Kidney (tissue), 14 donors: ENCODE data around the gene SFTA2. TPM values are rescaled to one million over a fixed set of nuclear protein-coding genes. Genes with fewer than 3 reads are reported as not detected.
"Not testable (repeated sequence)": the region's sequence is repeated elsewhere in the genome, so short reads cannot be mapped to it uniquely, and the experiment has no call there.

ENCODE experiments used
- DNase-seq, 5 donors: peaks; one replicate each; pipeline ENCODE4 v3.0.0-alpha.2; 2013 to 2020
- FAIRE-seq: peaks from 2 replicates; lab custom pipeline; 2012; peaks lifted over from hg19 to GRCh38; lab: Jason Lieb, UNC
- H3K27ac ChIP-seq, 2 donors: one replicate each; pipeline ENCODE4 v1.7.0; 2013; ENCODE audit warnings: low read depth in 2 of 2, low read length in 2 of 2, inconsistent platforms in 1 of 2
- H3K27me3 ChIP-seq: one replicate; pipeline ENCODE4 v1.7.1; 2013; ENCODE audit warnings: low read length, inconsistent platforms; ENCODE audit not compliant: control insufficient read depth, insufficient read depth
- H3K36me3 ChIP-seq, 3 donors: one replicate each; pipeline versions ENCODE4 v1.7.0 to v1.7.1; 2013; ENCODE audit warnings: low read length in 3 of 3, control low read depth in 1 of 3, inconsistent platforms in 1 of 3; ENCODE audit not compliant: insufficient read depth in 3 of 3, control insufficient read depth in 2 of 3
- H3K4me1 ChIP-seq, 3 donors: one replicate each; pipeline versions ENCODE4 v1.7.0 to v1.7.1; 2013; ENCODE audit warnings: low read length in 3 of 3, inconsistent platforms in 1 of 3, low read depth in 1 of 3; ENCODE audit not compliant: control insufficient read depth in 2 of 3, insufficient read depth in 2 of 3
- H3K4me3 ChIP-seq, 3 donors: one replicate each; pipeline versions ENCODE4 v1.7.0 to v1.8.1; 2013; ENCODE audit warnings: low read length in 3 of 3, control low read depth in 1 of 3, inconsistent platforms in 1 of 3
- H3K9ac ChIP-seq, 3 donors: one replicate each; pipeline versions ENCODE4 v1.7.0 to v1.7.1; 2013; ENCODE audit warnings: low read length in 3 of 3, control low read depth in 1 of 3, inconsistent platforms in 1 of 3
- H3K9me3 ChIP-seq, 3 donors: one replicate each; pipeline versions ENCODE4 v1.7.0 to v1.7.1; 2013; ENCODE audit warnings: low read length in 3 of 3, control low read depth in 1 of 3, inconsistent platforms in 1 of 3; ENCODE audit not compliant: control insufficient read depth in 2 of 3, insufficient read depth in 1 of 3
- CTCF ChIP-seq: IDR thresholded peaks from 3 replicates; pipeline ENCODE4 v1.5.1; 2012; ENCODE audit warnings: mild to moderate bottlenecking, moderate library complexity, borderline replicate concordance; ENCODE audit not compliant: insufficient read depth; ENCODE audit errors: extremely low read depth
- intact Hi-C: fragments of 100-400 bp; cut with DNase I; formaldehyde crosslinking; loops from one replicate; pipeline ENCODE4 v1.11.1; 2022
- polyA plus RNA-seq: library from polyadenylated mRNA; stranded (reverse); fragments of 350-450 nt; fragmentation: Illumina TruSeq; extraction: RNeasy Lipid Tissue Mini Kit (QIAGEN cat#74804); gene quantifications from one replicate; pipeline ENCODE4 v1.2.3, GENCODE V29; 2014; ENCODE audit warnings: low read depth, low replicate concordance; ENCODE audit not compliant: insufficient read depth
- total RNA-seq: library from RNA; stranded (reverse); fragmentation: NEBNext Ultra II Directional; extraction: Animal tissue kit (Norgen Biotek cat#: 25700); gene quantifications from one replicate; pipeline ENCODE4 v1.2.1, GENCODE V29; 2021
- donor health status: control.
- donor health status: control.
- donor health status: control.
- donor health status: control.
- donor health status: control.
- donor health status: DM: yes; HTN: yes; CAD: no.
- donor health status: Normal renal cell carcinoma (clear cell type).

The SFTA2 gene
- total and polyA plus RNA-seq, 2 donors from 2014 or later = 7.4 to 30.5 TPM

- H3K9ac ChIP-seq = no peak overlapping the region
- no peak for TF ChIP-seq CTCF
- FAIRE-seq (no peak), DNase-seq (peak in 2 of 5 donors; percentile 7 to 24)
- no peaks in the 10 kb centered on the region for H3K9me3 ChIP-seq
- H3K4me1 ChIP-seq = no peaks in the 10 kb centered on the region
- no peak overlapping the region for H3K4me3 ChIP-seq
- no peaks in the 10 kb centered on the region for H3K27me3 ChIP-seq
- H3K36me3 ChIP-seq = peaks cover 0 to 9% (median 6%) of the 10 kb centered on the region in 3 donors
- no peak overlapping the region for H3K27ac ChIP-seq
- intact Hi-C loops = no loop called here
Observed at GRCh38 chr6:30902709-30903108, 29.3 kb downstream of the SFTA2 start.

- H3K36me3 ChIP-seq = peaks cover 0 to 12% (median 6%) of the 10 kb centered on the region in 3 donors
- H3K9ac ChIP-seq, H3K4me3 ChIP-seq, H3K4me1 ChIP-seq, H3K9me3 ChIP-seq, H3K27me3 ChIP-seq, intact Hi-C loops, FAIRE-seq, H3K27ac ChIP-seq: not testable (repeated sequence)
- peak in 1 of 5 donors; percentile 15 for DNase-seq
Observed at GRCh38 chr6:30902196-30902595, 29.8 kb downstream of the SFTA2 start.

GRCh38 chr6:30901436-30901835 is 30.5 kb downstream of the SFTA2 start:
- Histone ChIP-seq H3K4me3 (no peak overlapping the region), H3K9me3 (no peaks in the 10 kb centered on the region), H3K27me3 (no peaks in the 10 kb centered on the region), H3K9ac (no peak overlapping the region), H3K4me1 (no peaks in the 10 kb centered on the region), H3K27ac (no peak overlapping the region), H3K36me3 (peaks cover 0 to 12% (median 9%) of the 10 kb centered on the region in 3 donors)
- no peak for DNase-seq
- no peak for FAIRE-seq
- intact Hi-C loops = no loop called here
- TF ChIP-seq CTCF = no peak

- peaks cover 0 to 12% (median 9%) of the 10 kb centered on the region in 3 donors for H3K36me3 ChIP-seq
- no peaks in the 10 kb centered on the region for H3K4me1 ChIP-seq
- DNase-seq (no peak), FAIRE-seq (no peak)
- no peaks in the 10 kb centered on the region for H3K27me3 ChIP-seq
- intact Hi-C loops = no loop called here
- H3K9ac ChIP-seq = no peak overlapping the region
- no peak overlapping the region for H3K4me3 ChIP-seq
- H3K27ac ChIP-seq = no peak overlapping the region
- no peak for TF ChIP-seq CTCF
- no peaks in the 10 kb centered on the region for H3K9me3 ChIP-seq
Observed at GRCh38 chr6:30900863-30901417, 31.0 kb downstream of the SFTA2 start.
